Choroid plexus epithelial cell (primary cell): Measurements from ENCODE around the gene AOC1.
"Not testable (repeated sequence)": the region's sequence is repeated elsewhere in the genome, so short reads cannot be mapped to it uniquely, and the experiment has no call there.

ENCODE experiments used
- DNase-seq: peaks from one replicate; pipeline ENCODE4 v3.0.0-alpha.2; 2010; ENCODE audit warnings: low read depth
- H3K4me3 ChIP-seq: 2 replicates; pipeline ENCODE4 v1.5.1; 2011; ENCODE audit warnings: low read depth, mild to moderate bottlenecking, control low read depth, low read length, moderate library complexity
- TF ChIP-seq, protein P1 (sequence below): conservative IDR thresholded peaks from 2 replicates; pipeline ENCODE4 v1.5.1; 2011; ENCODE audit warnings: low read depth, mild to moderate bottlenecking, control low read depth, inconsistent platforms, low read length, moderate library complexity

The AOC1 gene

DNA sequence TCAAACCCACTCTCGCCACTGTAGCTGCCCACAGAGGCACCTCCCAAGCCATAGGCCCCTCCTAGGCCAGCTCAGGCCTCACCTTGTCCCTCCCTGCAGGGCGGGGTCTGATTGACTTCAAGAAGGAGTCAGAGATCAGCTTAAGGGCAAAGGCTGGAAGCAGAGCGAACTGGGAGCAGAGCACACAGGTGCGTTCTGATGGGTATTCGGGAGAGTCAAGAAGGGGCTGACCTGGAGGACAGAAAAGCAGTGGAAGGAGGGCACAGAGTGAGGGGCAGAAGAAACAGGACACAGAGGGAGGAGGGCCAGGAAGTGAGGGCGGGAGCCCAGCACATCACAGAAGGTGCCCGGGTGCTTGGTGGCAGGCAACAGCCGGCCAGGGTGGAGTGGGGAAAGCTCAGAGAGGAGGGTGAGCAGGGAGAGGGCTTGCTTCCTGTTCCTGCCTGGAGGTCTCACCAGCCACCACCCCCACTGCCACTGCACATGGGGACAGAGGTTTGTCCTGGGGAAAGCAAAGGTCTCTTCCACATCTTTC is at the start of gene AOC1:
Gene AOC1 (plus strand): TSS at position 147 of the 535 bp plus-strand sequence. CDS start 3,954 bp downstream, outside the sequence.
- no peak within 1 kb of the TSS for H3K4me3 ChIP-seq
- DNase-seq: no peak
- TF ChIP-seq, protein P1, sequence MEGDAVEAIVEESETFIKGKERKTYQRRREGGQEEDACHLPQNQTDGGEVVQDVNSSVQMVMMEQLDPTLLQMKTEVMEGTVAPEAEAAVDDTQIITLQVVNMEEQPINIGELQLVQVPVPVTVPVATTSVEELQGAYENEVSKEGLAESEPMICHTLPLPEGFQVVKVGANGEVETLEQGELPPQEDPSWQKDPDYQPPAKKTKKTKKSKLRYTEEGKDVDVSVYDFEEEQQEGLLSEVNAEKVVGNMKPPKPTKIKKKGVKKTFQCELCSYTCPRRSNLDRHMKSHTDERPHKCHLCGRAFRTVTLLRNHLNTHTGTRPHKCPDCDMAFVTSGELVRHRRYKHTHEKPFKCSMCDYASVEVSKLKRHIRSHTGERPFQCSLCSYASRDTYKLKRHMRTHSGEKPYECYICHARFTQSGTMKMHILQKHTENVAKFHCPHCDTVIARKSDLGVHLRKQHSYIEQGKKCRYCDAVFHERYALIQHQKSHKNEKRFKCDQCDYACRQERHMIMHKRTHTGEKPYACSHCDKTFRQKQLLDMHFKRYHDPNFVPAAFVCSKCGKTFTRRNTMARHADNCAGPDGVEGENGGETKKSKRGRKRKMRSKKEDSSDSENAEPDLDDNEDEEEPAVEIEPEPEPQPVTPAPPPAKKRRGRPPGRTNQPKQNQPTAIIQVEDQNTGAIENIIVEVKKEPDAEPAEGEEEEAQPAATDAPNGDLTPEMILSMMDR: no peak

DNA sequence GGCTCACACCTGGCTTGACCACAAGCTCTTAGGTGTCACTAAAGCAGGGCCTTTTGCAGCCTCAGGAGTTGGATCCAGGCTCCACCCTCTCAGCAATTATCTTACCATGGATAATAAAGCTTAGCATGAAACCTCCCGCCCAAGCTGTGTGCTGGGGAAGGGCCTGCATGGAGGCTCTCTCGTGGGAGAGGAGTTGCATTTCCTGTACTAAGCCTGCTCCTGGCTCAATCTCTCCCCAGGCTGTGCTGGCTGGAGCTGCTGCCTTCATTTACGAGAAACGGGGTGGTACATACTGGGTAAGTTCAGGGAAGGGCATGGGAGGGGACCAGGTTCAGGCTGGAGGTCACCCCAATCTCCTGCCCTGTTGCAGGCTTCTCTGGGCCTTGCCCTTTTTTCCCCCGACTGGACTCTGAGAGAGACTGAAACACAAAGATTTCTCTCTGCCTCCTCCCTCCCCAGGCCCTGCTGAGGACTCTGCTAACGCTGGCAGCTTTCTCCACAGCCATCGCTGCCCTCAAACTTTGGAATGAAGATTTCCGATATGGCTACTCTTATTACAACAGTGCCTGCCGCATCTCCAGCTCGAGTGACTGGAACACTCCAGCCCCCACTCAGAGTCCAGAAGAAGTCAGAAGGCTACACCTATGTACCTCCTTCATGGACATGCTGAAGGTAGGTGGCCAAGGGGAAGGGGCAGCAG is 49.0 kb upstream of the AOC1 start:
- TF ChIP-seq, protein P1: no peak
- no peak overlapping the region for H3K4me3 ChIP-seq
- DNase-seq: no peak

DNA sequence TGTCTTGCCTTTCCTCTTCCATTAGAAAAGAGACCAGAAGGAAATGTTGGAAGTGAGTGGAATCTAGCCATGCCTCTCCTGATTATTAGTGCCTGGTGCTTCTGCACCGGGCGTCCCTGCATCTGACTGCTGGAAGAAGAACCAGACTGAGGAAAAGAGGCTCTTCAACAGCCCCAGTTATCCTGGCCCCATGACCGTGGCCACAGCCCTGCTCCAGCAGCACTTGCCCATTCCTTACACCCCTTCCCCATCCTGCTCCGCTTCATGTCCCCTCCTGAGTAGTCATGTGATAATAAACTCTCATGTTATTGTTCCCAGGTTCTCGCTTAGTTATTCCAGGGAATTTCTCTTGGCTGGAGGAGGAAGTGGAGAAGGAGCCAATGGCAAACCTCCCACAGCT is 47.5 kb upstream of the AOC1 start:
- TF ChIP-seq, protein P1: no peak
- DNase-seq: no peak

DNA sequence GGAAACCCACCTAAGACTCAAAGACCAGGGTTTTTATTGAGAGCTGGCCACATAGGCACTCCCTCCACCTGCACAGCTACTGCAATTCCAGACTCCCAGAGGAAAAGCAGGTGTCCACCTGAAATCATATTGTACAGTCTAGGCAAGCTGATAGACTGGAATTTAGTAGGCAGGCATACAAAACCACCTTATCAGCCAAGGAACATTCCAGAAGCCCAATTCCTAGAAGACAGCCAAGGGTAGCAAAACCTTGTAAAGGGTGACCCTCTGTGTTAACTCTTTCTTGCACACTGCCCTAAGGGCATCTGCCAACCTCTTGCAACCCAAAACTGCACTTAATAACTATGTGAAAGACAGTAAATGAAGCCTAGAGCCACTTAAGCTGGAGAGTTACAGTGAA is 46.5 kb upstream of the AOC1 start:
- TF ChIP-seq, protein P1: no peak
- no peak for DNase-seq
- no peak overlapping the region for H3K4me3 ChIP-seq

More for the DNA sequence above, 47.5 kb upstream of the AOC1 start:
- H3K4me3 ChIP-seq: no peak overlapping the region

GRCh38 chr7:150806454-150806853 is 45.9 kb upstream of the AOC1 start:
- no peak for DNase-seq
- TF ChIP-seq, protein P1: no peak
- H3K4me3 ChIP-seq: no peak overlapping the region

- TF ChIP-seq, protein P1: no peak
- H3K4me3 ChIP-seq: no peak overlapping the region
Observed at GRCh38 chr7:150806863-150807262, 45.5 kb upstream of the AOC1 start.

DNA sequence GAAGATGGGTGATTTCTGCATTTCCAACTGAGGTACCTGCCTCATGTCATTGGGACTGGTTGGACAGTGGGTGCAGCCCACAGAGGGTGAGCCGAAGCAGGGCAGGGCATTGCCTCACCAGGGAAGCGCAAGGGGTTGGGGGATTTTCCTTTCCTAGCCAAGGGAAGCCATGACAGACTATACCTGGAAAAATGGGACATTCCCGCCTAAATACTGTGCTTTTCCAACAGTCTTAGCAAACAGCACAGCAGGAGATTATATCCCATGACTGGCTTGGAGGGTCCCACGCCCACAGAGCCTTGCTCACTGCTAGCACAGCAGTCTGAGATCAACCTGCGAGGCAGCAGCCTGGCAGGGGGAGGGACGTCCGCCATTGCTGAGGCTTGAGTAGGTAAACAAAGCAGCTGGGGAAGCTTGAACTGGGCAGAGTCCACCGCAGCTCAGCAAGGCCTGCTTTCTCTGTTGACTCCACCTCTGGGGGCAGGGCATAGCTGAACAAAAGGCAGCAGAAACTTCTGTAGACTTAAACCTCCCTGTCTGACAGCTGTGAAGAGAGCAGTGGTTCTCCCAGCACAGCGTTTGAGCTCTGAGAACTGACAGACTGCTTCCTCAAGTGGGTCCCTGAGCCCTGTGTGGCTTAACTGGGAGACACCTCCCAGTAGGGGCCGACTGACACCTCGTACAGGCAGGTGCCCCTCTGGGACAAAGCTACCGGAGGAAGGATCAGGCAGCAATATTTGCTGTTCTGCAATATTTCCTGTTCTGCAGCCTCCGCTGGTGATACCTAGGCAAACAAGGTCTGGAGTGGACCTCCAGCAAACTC is 44.5 kb upstream of the AOC1 start:
- H3K4me3 ChIP-seq, DNase-seq: not testable (repeated sequence)

More at GRCh38 chr7:150806863-150807262, 45.5 kb upstream of the AOC1 start:
- no peak for DNase-seq
